Motor neuron (in vitro differentiated cells): Measurements from ENCODE around the gene GCNT4. TPM values are rescaled to one million over a fixed set of nuclear protein-coding genes. Genes with fewer than 3 reads are reported as not detected.
"Not testable (repeated sequence)": the region's sequence is repeated elsewhere in the genome, so short reads cannot be mapped to it uniquely, and the experiment has no call there.

Experiments
- ATAC-seq, 8 experiments: fragments of 200-7000 bp; cut with Tn5 transposase; replicated peaks in 6 of 8; 2 replicates each; pipeline ENCODE4 v1.8.0; 2021; ENCODE audit warnings: mild to moderate bottlenecking in 8 of 8, moderate library complexity in 8 of 8
- H3K27ac ChIP-seq, 2 donors: fragments of 250-450 bp; sonication (Bioruptor Pico); 2 replicates each; pipeline ENCODE4 v1.9.0; 2021; ENCODE audit warnings: antibody characterized with exemption in 2 of 2, mild to moderate bottlenecking in 2 of 2, moderate library complexity in 1 of 2
- H3K4me1 ChIP-seq, 2 donors: fragments of 250-450 bp; sonication (Bioruptor Pico); replicated peaks in 1 of 2; 2 replicates each; pipeline ENCODE4 v1.6.1; 2021; ENCODE audit warnings: antibody characterized with exemption in 2 of 2, mild to moderate bottlenecking in 2 of 2, moderate library complexity in 1 of 2
- H3K4me3 ChIP-seq, 5 donors: fragments of 250-450 bp; sonication (Bioruptor Pico); 2 replicates each; pipeline ENCODE4 v1.9.0; 2021; ENCODE audit warnings: antibody characterized with exemption in 5 of 5, mild to moderate bottlenecking in 5 of 5, moderate library complexity in 4 of 5
- WGBS, 10 experiments: fragments of 450-650 bp; shearing (Covaris generic); methylation state at CpG; one replicate each; pipeline ENCODE4 v1.0.0; 2022; 5-methylcytosine and 5-hydroxymethylcytosine counted together
- in situ Hi-C, 9 experiments: fragments of 400-800 bp; cut with MboI; loops; one replicate each; pipeline ENCODE4 v1.15.0; 2021; ENCODE audit warnings: low sequenced_read_pairs in 9 of 9, low pct_unique_long_range_greater_than_20kb in 2 of 9; ENCODE audit not compliant: unreplicated experiment in 9 of 9
- total RNA-seq, 8 experiments: library from RNA; unstranded; fragments of 300-600 nt; gene quantifications; 2 replicates each; pipeline versions ENCODE4 v1.2.3 to v1.2.4, GENCODE V29; 2022

Gene GCNT4, protein sequence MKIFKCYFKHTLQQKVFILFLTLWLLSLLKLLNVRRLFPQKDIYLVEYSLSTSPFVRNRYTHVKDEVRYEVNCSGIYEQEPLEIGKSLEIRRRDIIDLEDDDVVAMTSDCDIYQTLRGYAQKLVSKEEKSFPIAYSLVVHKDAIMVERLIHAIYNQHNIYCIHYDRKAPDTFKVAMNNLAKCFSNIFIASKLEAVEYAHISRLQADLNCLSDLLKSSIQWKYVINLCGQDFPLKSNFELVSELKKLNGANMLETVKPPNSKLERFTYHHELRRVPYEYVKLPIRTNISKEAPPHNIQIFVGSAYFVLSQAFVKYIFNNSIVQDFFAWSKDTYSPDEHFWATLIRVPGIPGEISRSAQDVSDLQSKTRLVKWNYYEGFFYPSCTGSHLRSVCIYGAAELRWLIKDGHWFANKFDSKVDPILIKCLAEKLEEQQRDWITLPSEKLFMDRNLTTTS
- 1 to 10 TPM in 1 of 8 experiments, under 1 TPM in 6, not detected in 1; 0.07 to 2.9 (median 0.43) TPM for total RNA-seq

- in situ Hi-C loops: no loop called here
Measured at GRCh38 chr5:75052192-75053053, at the start of gene GCNT4. Gene GCNT4 (minus strand): TSS chr5:75052558. CDS start chr5:75030037, 22,521 bp downstream.

DNA sequence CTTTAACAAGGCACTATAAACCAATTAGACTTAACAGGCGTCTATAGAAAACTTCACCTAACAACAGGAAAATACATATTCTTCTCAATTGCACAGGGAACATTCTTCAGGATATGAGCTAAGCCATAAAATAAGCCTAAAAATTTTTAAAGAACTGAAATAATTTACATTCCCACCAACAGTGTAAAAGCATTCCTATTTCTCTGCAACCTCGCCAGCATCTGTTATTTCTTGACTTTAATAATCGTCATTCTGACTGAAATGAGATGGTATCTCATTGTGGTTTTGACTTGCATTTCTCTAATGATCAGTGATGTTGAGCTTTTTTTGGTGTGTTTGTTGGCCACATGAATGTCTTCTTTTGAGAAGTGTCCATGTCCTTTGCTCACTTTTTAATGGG, 43.6 kb upstream of the GCNT4 start:
- ATAC-seq, H3K27ac ChIP-seq, H3K4me3 ChIP-seq, H3K4me1 ChIP-seq, in situ Hi-C loops: not testable (repeated sequence)
- WGBS, 10 experiments: 0 to 89% (median 60%) methylated on average over 1 to 3 of the region's 3 CpGs

More at GRCh38 chr5:75052192-75053053, at the start of gene GCNT4:
- no peaks in the 10 kb centered on the region for H3K4me1 ChIP-seq
- ATAC-seq: peak; percentile 44 to 64 (median 58)
- no peak within 1 kb of the TSS for H3K27ac ChIP-seq
- peak within 1 kb of the TSS; percentile 44 to 69 (median 48) for H3K4me3 ChIP-seq
- WGBS, 10 experiments: 3 to 20% (median 12%) methylated on average over 2 to 17 of the region's 74 CpGs; no CpG with 5 or more reads in 2 of the 10 experiments

DNA sequence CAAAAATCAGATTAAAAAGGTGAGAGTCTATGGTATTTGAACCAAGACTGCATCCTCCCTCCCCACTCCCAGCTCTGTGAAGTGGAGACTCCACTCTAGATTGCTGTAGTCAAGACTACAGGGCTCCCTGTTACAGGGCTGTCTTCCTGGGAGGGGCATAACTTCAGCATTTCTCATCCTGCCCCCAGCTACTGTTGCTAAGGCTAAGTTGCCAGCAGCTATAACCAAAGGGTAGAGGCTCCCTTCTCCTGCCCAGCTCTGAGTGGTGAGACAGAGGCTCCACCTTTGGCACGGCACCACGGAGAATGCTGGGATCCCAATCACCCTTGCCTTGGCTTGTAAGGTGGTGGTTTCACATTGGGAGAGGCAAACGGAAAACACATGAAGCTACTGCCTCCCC, 39.2 kb upstream of the GCNT4 start:
- in situ Hi-C loops: no loop called here
- peak in 3 of 8 experiments; percentile 40 to 57 (median 48) for ATAC-seq
- Histone ChIP-seq H3K27ac (no peak overlapping the region), H3K4me1 (no peaks in the 10 kb centered on the region), H3K4me3 (no peak overlapping the region)
- WGBS, 10 experiments: 17 to 95% (median 71%) methylated on average over 1 to 3 of the region's 3 CpGs; no CpG with 5 or more reads in 6 of the 10 experiments

- ATAC-seq: no peak
- Histone ChIP-seq H3K4me1 (no peaks in the 10 kb centered on the region), H3K27ac (no peak overlapping the region), H3K4me3 (no peak overlapping the region)
- 10 to 100% (median 60%) methylated on average over 1 of the region's 1 CpG; no CpG with 5 or more reads in 3 of the 10 experiments for WGBS, 10 experiments
- in situ Hi-C loops: no loop called here
Measured at GRCh38 chr5:75089662-75090061, 37.3 kb upstream of the GCNT4 start.

DNA sequence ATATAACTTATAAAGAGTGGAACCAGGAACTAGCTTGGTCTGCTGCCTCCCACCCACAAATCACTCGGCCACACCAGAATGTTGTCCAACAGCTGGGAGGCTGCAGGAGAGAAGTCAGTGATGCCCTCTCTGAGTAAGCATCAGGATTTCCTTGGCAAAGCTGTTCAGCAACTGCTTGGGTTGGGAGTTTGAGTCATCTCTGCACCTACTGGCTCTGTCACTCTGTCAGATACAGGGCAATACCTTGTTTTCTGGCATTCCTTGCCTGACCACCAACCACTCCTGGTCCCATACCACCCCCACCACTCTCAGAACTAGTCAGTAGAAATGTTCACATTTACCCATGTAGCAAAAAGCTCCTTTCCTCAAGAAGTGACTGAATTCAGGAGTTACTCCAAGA, 36.8 kb upstream of the GCNT4 start:
- H3K4me1 ChIP-seq: no peaks in the 10 kb centered on the region
- H3K4me3 ChIP-seq: no peak overlapping the region
- no peak for ATAC-seq
- H3K27ac ChIP-seq: no peak overlapping the region
- 20 to 100% (median 83%) methylated on average over 1 of the region's 1 CpG; no CpG with 5 or more reads in 7 of the 10 experiments for WGBS, 10 experiments
- in situ Hi-C loops: no loop called here

GRCh38 chr5:75088648-75089047, 36.3 kb upstream of the GCNT4 start:
- in situ Hi-C loops: no loop called here
- no peak overlapping the region for H3K27ac ChIP-seq
- WGBS, 10 experiments: 50 to 100% (median 89%) methylated on average over 1 to 3 of the region's 3 CpGs; no CpG with 5 or more reads in 2 of the 10 experiments
- H3K4me3 ChIP-seq: no peak overlapping the region
- H3K4me1 ChIP-seq: no peaks in the 10 kb centered on the region
- no peak for ATAC-seq

DNA sequence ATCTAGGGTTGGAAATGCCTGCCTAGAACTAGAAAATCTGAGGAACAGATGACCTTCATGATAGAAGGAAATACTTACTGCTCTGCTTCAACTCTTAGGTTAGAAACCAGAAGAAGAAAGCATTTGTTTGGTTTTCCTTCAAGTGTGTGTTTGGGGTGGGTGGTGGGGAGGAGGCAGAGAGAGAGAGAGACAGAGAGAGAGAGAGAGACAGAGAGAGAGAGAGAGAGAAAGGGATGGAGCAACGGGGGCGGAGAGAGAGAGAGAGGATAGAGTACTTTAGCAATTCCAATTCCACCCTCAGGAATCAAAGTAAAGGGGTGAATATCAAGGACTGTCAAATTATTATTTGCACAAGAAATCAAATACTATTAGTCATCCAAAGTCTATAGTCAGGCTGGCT, 29.2 kb upstream of the GCNT4 start:
- Histone ChIP-seq H3K4me1 (no peaks in the 10 kb centered on the region), H3K27ac (no peak overlapping the region), H3K4me3 (no peak overlapping the region)
- no peak for ATAC-seq
- WGBS, 10 experiments: 16 to 94% (median 79%) methylated on average over 1 to 2 of the region's 2 CpGs; no CpG with 5 or more reads in 3 of the 10 experiments
- in situ Hi-C loops: no loop called here

GRCh38 chr5:75079346-75079745, 27.0 kb upstream of the GCNT4 start:
- H3K4me1 ChIP-seq, H3K4me3 ChIP-seq, ATAC-seq, in situ Hi-C loops, H3K27ac ChIP-seq: not testable (repeated sequence)
- WGBS, 10 experiments: 0 to 94% (median 75%) methylated on average over 1 to 3 of the region's 3 CpGs; no CpG with 5 or more reads in 1 of the 10 experiments

DNA sequence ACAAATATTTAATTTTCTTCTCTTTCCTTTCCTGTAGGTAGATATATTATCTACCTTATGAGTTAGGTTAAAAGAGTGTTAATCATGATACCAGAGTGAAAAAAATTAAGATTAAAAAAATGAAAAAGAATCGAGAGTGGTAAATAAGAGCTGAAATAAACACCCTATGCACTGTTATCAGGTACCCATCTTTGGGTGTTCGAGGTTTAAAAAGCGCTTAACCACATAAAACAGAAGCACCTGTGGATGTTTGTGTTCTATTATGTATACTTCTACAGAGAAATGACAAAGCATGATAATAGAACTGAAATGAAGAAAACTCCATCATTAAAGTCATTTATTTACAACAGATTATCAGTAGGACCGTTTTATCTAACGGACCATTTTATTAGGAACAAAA, 25.7 kb upstream of the GCNT4 start:
- Histone ChIP-seq H3K27ac (no peak overlapping the region), H3K4me1 (no peaks in the 10 kb centered on the region), H3K4me3 (no peak overlapping the region)
- no peak for ATAC-seq
- in situ Hi-C loops: no loop called here
- WGBS, 10 experiments: 36 to 94% (median 81%) methylated on average over 1 to 5 of the region's 5 CpGs

- in situ Hi-C loops: no loop called here
- Histone ChIP-seq H3K4me1 (no peaks in the 10 kb centered on the region), H3K4me3 (no peak overlapping the region), H3K27ac (no peak overlapping the region)
- peak in 1 of 8 experiments; percentile 38 for ATAC-seq
Measured at GRCh38 chr5:75072061-75072460, 19.7 kb upstream of the GCNT4 start.

- no peak for ATAC-seq
Measured at GRCh38 chr5:75071100-75071499, 18.7 kb upstream of the GCNT4 start.

DNA sequence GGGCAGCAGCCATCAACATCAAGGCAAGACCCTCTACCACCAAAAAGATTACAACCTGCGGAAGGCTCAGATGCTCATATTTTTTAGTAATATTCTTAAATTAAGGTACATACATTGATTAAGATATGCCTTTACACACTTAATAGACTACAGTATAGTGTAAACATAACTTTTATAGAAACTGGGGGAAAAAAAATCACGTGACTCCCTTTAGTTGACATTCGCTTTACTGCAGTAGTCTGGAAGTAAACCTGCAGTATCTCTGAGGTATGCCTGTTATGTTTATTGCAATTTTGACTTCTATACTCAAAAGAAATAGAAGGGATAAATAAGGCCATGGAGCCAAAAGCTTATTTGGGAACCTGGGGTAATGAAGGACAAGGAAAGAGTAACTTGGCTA, 15.1 kb upstream of the GCNT4 start:
- 25 to 100% (median 93%) methylated on average over 1 to 3 of the region's 3 CpGs; no CpG with 5 or more reads in 1 of the 10 experiments for WGBS, 10 experiments
- Histone ChIP-seq H3K27ac (no peak overlapping the region), H3K4me3 (no peak overlapping the region), H3K4me1 (no peaks in the 10 kb centered on the region)
- no peak for ATAC-seq
- in situ Hi-C loops: no loop called here

More at GRCh38 chr5:75071100-75071499, 18.7 kb upstream of the GCNT4 start:
- Histone ChIP-seq H3K4me3 (no peak overlapping the region), H3K4me1 (no peaks in the 10 kb centered on the region), H3K27ac (no peak overlapping the region)
- in situ Hi-C loops: no loop called here

- Histone ChIP-seq H3K4me1 (no peaks in the 10 kb centered on the region), H3K27ac (no peak overlapping the region), H3K4me3 (no peak overlapping the region)
- in situ Hi-C loops: no loop called here
- ATAC-seq: no peak
- 0 to 100% (median 69%) methylated on average over 1 to 2 of the region's 2 CpGs; no CpG with 5 or more reads in 2 of the 10 experiments for WGBS, 10 experiments
Measured at GRCh38 chr5:75062925-75063531, 10.7 kb upstream of the GCNT4 start.
